SK-N-SH (cell line): ENCODE results near the gene INO80D. TPM values are rescaled to one million over a fixed set of nuclear protein-coding genes. Genes with fewer than 3 reads are reported as not detected.

Experiments
- CTCF ChIA-PET: fragments of 300-600, 350-600 bp; formaldehyde crosslinking; extraction: SDS; loops from one replicate; lab custom pipeline; 2021; lab: Yijun Ruan, JAX
- POLR2A ChIA-PET: fragments of 350-600 bp; sonication (Branson Sonifier 250); formaldehyde crosslinking; extraction: SDS; loops from one replicate; lab custom pipeline; 2020; ENCODE audit warnings: antibody characterized with exemption, inconsistent platforms; lab: Yijun Ruan, JAX
- DNase-seq: peaks from one replicate; pipeline ENCODE4 v3.0.0; 2012
- H2AFZ ChIP-seq: fragments of 200-600 bp; sonication (generic); 2 replicates; pipeline ENCODE4 v1.8.1; 2016; ENCODE audit warnings: antibody characterized with exemption, mild to moderate bottlenecking, low read depth
- H3F3A ChIP-seq: fragments of 200-600 bp; sonication (generic); replicated peaks from 2 replicates; pipeline ENCODE3; 2016; ENCODE audit warnings: antibody characterized with exemption, mild to moderate bottlenecking; ENCODE audit not compliant: insufficient read depth
- H3K27ac ChIP-seq, 2 experiments: fragments of 200-500 bp in 1 of 2; fragments of 200-600 bp in 1 of 2; sonication (Bioruptor generic) in 1 of 2; sonication (generic), shearing (Covaris generic) in 1 of 2; 2 replicates each; pipeline versions ENCODE4 v1.5.1 to v1.6.1; 2014 to 2016; ENCODE audit warnings: low read depth in 2 of 2, inconsistent platforms in 1 of 2, low read length in 1 of 2, mild to moderate bottlenecking in 1 of 2, mixed read lengths in 1 of 2
- H3K27me3 ChIP-seq: fragments of 200-600 bp; sonication (generic), shearing (Covaris generic); 2 replicates; pipeline ENCODE4 v1.6.1; 2016; ENCODE audit warnings: mixed run types; ENCODE audit not compliant: insufficient read depth
- H3K36me3 ChIP-seq, 2 experiments: fragments of 200-500 bp in 1 of 2; fragments of 200-600 bp in 1 of 2; sonication (Bioruptor generic) in 1 of 2; sonication (generic) in 1 of 2; replicated peaks in 1 of 2; 2 replicates each; pipeline versions ENCODE3 to v1.5.1; 2014 to 2016; ENCODE audit warnings: low read length in 1 of 2, mild to moderate bottlenecking in 1 of 2; ENCODE audit not compliant: insufficient read depth in 2 of 2, control insufficient read depth in 1 of 2
- H3K4me1 ChIP-seq, 2 experiments: fragments of 200-500 bp in 1 of 2; fragments of 200-600 bp in 1 of 2; sonication (Bioruptor generic) in 1 of 2; sonication (generic), shearing (Covaris generic) in 1 of 2; 2 replicates each; pipeline versions ENCODE4 v1.5.1 to v1.6.1; 2014 to 2016; ENCODE audit warnings: low read depth in 1 of 2, low read length in 1 of 2, mixed run types in 1 of 2; ENCODE audit not compliant: insufficient read depth in 2 of 2, control insufficient read depth in 1 of 2
- H3K4me2 ChIP-seq: fragments of 200-600 bp; sonication (generic), shearing (Covaris generic); 2 replicates; pipeline ENCODE4 v1.6.1; 2017; ENCODE audit warnings: mixed run types
- H3K4me3 ChIP-seq, 2 experiments: fragments of 200-500 bp in 1 of 2; fragments of 200-600 bp in 1 of 2; sonication (Bioruptor generic) in 1 of 2; sonication (generic), shearing (Covaris generic) in 1 of 2; 2 replicates each; pipeline versions ENCODE4 v1.5.1 to v1.8.1; 2014 to 2016; ENCODE audit warnings: low read depth in 2 of 2, inconsistent platforms in 1 of 2, low read length in 1 of 2, mild to moderate bottlenecking in 1 of 2, mixed read lengths in 1 of 2, moderate library complexity in 1 of 2
- H3K79me2 ChIP-seq: fragments of 200-600 bp; sonication (generic); 2 replicates; pipeline ENCODE4 v1.8.1; 2017; ENCODE audit warnings: mild to moderate bottlenecking; ENCODE audit not compliant: insufficient read depth
- H3K9ac ChIP-seq: fragments of 200-600 bp; sonication (generic); 2 replicates; pipeline ENCODE4 v1.6.1; 2017; ENCODE audit warnings: mixed run types
- H3K9me2 ChIP-seq: fragments of 200-600 bp; sonication (generic); 2 replicates; pipeline ENCODE4 v1.6.1; 2017; ENCODE audit warnings: mixed run types
- H3K9me3 ChIP-seq: fragments of 200-600 bp; sonication (generic); 2 replicates; pipeline ENCODE4 v1.6.1; 2017; ENCODE audit warnings: mixed run types, mild to moderate bottlenecking, moderate library complexity
- H4K20me1 ChIP-seq: fragments of 200-600 bp; sonication (generic); 2 replicates; pipeline ENCODE4 v1.6.1; 2017; ENCODE audit warnings: mild to moderate bottlenecking, mixed run types; ENCODE audit not compliant: insufficient read depth
- CHD2 ChIP-seq: fragments of 150-350 bp; IDR thresholded peaks from 2 replicates; pipeline ENCODE4 v1.6.1; 2018; ENCODE audit warnings: low read length; ENCODE audit not compliant: partially characterized antibody
- FOSL2 ChIP-seq: IDR thresholded peaks from 2 replicates; pipeline ENCODE4 v1.4.0; 2012; ENCODE audit warnings: low read depth, mild to moderate bottlenecking, moderate library complexity, borderline replicate concordance
- FOXM1 ChIP-seq: IDR thresholded peaks from 2 replicates; pipeline ENCODE4 v1.4.0; 2012; ENCODE audit warnings: low read depth, mild to moderate bottlenecking
- MEF2A ChIP-seq: IDR thresholded peaks from 2 replicates; pipeline ENCODE4 v1.4.0; 2012; ENCODE audit warnings: low read depth, borderline replicate concordance
- PBX3 ChIP-seq: IDR thresholded peaks from 2 replicates; pipeline ENCODE4; 2012
- POLR2AphosphoS5 ChIP-seq: IDR thresholded peaks from 2 replicates; pipeline ENCODE4 v1.6.1; 2012; ENCODE audit warnings: low read depth, low read length
- REST ChIP-seq: IDR thresholded peaks from 2 replicates; pipeline ENCODE4 v1.6.1; 2012; ENCODE audit warnings: mild to moderate bottlenecking, low read depth, low read length, moderate library complexity
- RXRA ChIP-seq: IDR thresholded peaks from 2 replicates; pipeline ENCODE4 v1.4.0; 2012; ENCODE audit warnings: low read depth, mild to moderate bottlenecking, borderline replicate concordance
- SMC3 ChIP-seq: IDR thresholded peaks from 2 replicates; pipeline ENCODE4 v1.6.1; 2012; ENCODE audit warnings: low read depth, low read length, improper control_type of control experiment
- ZBTB33 ChIP-seq: IDR thresholded peaks from 2 replicates; pipeline ENCODE4 v1.4.0; 2012; ENCODE audit warnings: low read depth, borderline replicate concordance
- WGBS: methylation state at CpG from one replicate; pipeline ENCODE4 v1.1.6; 2017; ENCODE audit warnings: low lambda C conversion rate; 5-methylcytosine and 5-hydroxymethylcytosine counted together
- polyA plus RNA-seq, 3 experiments: library from polyadenylated mRNA; depleted of rRNA; stranded (reverse); fragments of >200 nt; gene quantifications; 2 replicates each; pipeline ENCODE4 v1.2.3, GENCODE V29; 2012
- TF ChIP-seq, protein P1 (sequence below): IDR thresholded peaks from 2 replicates; pipeline ENCODE4 v1.4.0; 2012; ENCODE audit warnings: low read depth, borderline replicate concordance

INO80D gene
- polyA plus RNA-seq, 1 of the 3 experiments (the other 2 are of a cell fraction) = 0.69 TPM

DNA sequence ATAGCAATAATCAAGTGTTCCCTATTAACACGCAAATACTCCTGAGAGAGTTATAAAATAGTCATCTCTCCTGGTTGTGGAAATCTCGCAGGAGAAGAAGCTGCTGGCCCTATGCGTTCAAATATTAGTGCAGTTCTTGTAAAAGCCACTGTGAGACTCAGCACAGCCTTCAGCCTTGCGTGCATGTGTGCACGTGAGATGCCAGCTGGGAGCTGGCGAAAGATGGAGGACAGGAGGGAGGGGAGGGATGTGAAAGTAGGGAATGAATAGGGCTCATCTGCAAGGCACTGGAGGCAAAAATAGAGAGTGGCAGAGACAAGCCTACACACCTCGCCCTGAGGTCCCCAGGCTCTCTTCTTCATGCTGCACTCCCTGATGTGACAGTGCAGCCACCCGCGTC is 126.5 kb downstream of the INO80D start:
- no peak for DNase-seq
- no peak overlapping the region for H3K4me2 ChIP-seq
- no peaks in the 10 kb centered on the region for H3K4me1 ChIP-seq
- no peaks in the 10 kb centered on the region for H3K9me3 ChIP-seq
- H3K27ac ChIP-seq = no peak overlapping the region
- ChIA-PET POLR2A (no interaction called here), CTCF (interaction anchor here (1.8 to 9.8 kb wide), 2 partner anchors 12 to 34 kb away, joined by 4 to 70 read pairs; no protein-coding TSS in a partner anchor)
- TF ChIP-seq FOSL2 = no peak
- TF ChIP-seq CHD2 = no peak
- TF ChIP-seq MEF2A = no peak
- TF ChIP-seq, protein P1, sequence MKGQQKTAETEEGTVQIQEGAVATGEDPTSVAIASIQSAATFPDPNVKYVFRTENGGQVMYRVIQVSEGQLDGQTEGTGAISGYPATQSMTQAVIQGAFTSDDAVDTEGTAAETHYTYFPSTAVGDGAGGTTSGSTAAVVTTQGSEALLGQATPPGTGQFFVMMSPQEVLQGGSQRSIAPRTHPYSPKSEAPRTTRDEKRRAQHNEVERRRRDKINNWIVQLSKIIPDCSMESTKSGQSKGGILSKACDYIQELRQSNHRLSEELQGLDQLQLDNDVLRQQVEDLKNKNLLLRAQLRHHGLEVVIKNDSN = no peak
- no peak for TF ChIP-seq POLR2AphosphoS5
- no peak for TF ChIP-seq FOXM1
- no peaks in the 10 kb centered on the region for H4K20me1 ChIP-seq
- H3K36me3 ChIP-seq = no peaks in the 10 kb centered on the region
- no peak overlapping the region for H3K9ac ChIP-seq
- H3K79me2 ChIP-seq = no peaks in the 10 kb centered on the region
- WGBS = 77% methylated on average over 9 of the region's 9 CpGs
- no peaks in the 10 kb centered on the region; the same call in 1 of the 2 replicates for H3K27me3 ChIP-seq
- H3F3A ChIP-seq = no peaks in the 10 kb centered on the region
- no peaks in the 10 kb centered on the region for H3K9me2 ChIP-seq
- H3K4me3 ChIP-seq = no peak overlapping the region
- H2AFZ ChIP-seq = no peak overlapping the region

DNA sequence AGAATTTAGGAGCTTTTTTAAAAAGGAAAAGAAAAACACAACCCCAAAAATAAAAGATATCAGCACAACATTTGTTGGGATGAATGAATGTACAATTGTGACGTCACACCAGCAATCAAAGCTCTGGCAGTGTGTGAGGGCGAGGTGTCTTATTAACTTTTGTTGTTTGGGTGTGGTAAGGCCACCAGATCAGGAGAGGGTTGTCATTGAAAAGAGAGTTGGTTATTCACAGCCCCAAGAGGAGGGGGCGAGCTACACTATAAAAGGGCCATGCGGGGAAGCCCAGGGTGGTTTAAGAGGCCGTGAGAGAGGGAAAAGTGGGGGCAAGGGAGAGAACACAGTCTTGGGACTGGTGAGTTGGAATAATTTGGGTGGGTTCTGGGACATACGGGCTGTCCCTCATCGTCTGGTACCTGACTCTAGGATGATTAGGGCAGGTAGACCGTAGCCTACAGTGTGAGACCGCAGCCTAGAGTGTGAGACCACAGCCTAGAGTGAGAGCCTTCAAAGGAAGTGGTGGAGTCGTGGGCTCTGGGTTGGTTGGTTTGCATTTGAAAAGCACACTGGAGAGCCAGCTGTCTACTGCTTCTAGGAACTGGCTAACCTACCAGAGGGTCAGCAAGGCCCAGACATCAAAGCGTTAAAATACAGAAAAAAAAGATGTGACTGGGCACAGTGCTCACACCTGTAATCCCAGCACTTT is 128.4 kb downstream of the INO80D start:
- H4K20me1 ChIP-seq = no peaks in the 10 kb centered on the region
- no peaks in the 10 kb centered on the region; the same call in 1 of the 2 replicates for H3K27me3 ChIP-seq
- H3K36me3 ChIP-seq = no peaks in the 10 kb centered on the region
- H3K4me2 ChIP-seq = no peak overlapping the region
- TF ChIP-seq SMC3 = no peak
- DNase-seq = no peak
- H3K27ac ChIP-seq = no peak overlapping the region
- H2AFZ ChIP-seq = no peak overlapping the region
- ChIA-PET CTCF (interaction anchor here (0.6 to 9.8 kb wide), 4 partner anchors 10 to 277 kb away, joined by 3 to 70 read pairs (median 4); no protein-coding TSS in a partner anchor), POLR2A (no interaction called here)
- H3K4me1 ChIP-seq = no peaks in the 10 kb centered on the region
- no peak overlapping the region for H3K9ac ChIP-seq
- H3K4me3 ChIP-seq = no peak overlapping the region
- H3K9me3 ChIP-seq = no peaks in the 10 kb centered on the region
- 52% methylated on average over 11 of the region's 11 CpGs for WGBS
- H3K9me2 ChIP-seq = no peaks in the 10 kb centered on the region
- H3F3A ChIP-seq = no peaks in the 10 kb centered on the region
- H3K79me2 ChIP-seq = no peaks in the 10 kb centered on the region

GRCh38 chr2:205954707-205955106 is 131.3 kb downstream of the INO80D start:
- Histone ChIP-seq H3K27me3 (no peaks in the 10 kb centered on the region; the same call in 1 of the 2 replicates), H3K36me3 (no peaks in the 10 kb centered on the region), H3K4me2 (no peak overlapping the region), H3K4me3 (no peak overlapping the region), H3K9ac (no peak overlapping the region), H2AFZ (no peak overlapping the region), H3K79me2 (no peaks in the 10 kb centered on the region), H3K27ac (no peak overlapping the region), H3F3A (no peaks in the 10 kb centered on the region), H3K9me2 (no peaks in the 10 kb centered on the region), H3K9me3 (no peaks in the 10 kb centered on the region), H4K20me1 (no peaks in the 10 kb centered on the region), H3K4me1 (no peaks in the 10 kb centered on the region)
- ChIA-PET POLR2A (no interaction called here), CTCF (no interaction called here)
- WGBS = 51% methylated on average over 5 of the region's 5 CpGs
- DNase-seq = no peak
- TF ChIP-seq, protein P1 = no peak
- TF ChIP-seq ZBTB33 = no peak
- TF ChIP-seq REST = no peak
- TF ChIP-seq PBX3 = no peak
- TF ChIP-seq RXRA = no peak
- TF ChIP-seq MEF2A = no peak
